Upper lobe of left lung (tissue), 4 donors: ENCODE measurements around the gene CBL.

Source experiments
- EP300 ChIP-seq, 4 donors: sonication (generic); formaldehyde crosslinking; IDR thresholded peaks; one replicate each; pipeline ENCODE4 v1.5.1; 2017; ENCODE audit warnings: antibody characterized with exemption in 4 of 4, control low read depth in 2 of 4
- POLR2A ChIP-seq, 4 donors: fragments of 450-650 bp; IDR thresholded peaks; one replicate each; pipeline ENCODE4 v1.5.1; 2016 to 2017; ENCODE audit warnings: antibody characterized with exemption in 4 of 4, mild to moderate bottlenecking in 2 of 4
- POLR2AphosphoS5 ChIP-seq, 2 donors: sonication (generic); formaldehyde crosslinking; IDR thresholded peaks; one replicate each; pipeline ENCODE4 v1.5.1; 2017; ENCODE audit warnings: antibody characterized with exemption in 2 of 2
- TF ChIP-seq, protein P1 (sequence below), 6 experiments: fragments of 450-650 bp in 4 of 6; fragments of 200-600 bp in 2 of 6; sonication (generic) in 2 of 6; IDR thresholded peaks; one replicate each; pipeline ENCODE4 v1.5.1; 2016 to 2019; ENCODE audit warnings: antibody characterized with exemption in 6 of 6

DNA sequence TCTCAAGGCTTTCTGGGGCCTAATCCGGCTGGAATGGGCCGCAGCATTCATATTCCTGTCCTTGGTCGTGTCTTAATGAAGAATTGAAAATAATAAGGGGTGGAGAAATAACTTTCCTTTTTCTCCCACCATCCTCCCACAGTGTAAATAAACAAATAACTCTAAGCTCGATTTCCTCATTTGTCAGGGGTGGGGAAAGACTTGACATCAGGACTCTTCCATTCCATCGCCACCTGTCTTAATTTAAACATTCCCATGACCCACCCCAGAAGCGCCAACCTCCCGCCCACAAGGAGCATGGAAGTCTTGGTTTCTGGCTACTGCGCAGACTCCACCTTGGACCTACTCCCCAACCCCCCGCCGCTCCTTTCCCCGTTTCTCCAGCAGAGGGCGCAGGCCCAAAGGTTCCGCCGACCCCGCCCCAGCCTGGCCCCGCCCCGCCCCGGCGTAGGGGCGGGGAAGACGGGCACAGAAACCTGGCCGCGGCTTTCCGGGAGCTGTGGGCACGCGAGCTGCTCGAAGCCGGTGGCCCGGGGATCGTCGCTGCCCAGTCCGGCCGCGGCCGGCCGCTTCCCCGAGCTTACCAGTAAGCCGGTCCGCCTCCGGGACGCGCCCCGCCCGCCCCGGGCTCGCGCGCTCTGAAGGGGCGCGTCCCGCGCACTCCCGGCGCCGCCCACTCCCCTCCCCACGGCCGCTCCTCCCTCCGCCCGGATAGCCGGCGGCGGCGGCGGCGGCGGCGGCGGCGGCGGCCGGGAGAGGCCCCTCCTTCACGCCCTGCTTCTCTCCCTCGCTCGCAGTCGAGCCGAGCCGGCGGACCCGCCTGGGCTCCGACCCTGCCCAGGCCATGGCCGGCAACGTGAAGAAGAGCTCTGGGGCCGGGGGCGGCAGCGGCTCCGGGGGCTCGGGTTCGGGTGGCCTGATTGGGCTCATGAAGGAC is at the start of gene CBL:
- TF ChIP-seq, protein P1, sequence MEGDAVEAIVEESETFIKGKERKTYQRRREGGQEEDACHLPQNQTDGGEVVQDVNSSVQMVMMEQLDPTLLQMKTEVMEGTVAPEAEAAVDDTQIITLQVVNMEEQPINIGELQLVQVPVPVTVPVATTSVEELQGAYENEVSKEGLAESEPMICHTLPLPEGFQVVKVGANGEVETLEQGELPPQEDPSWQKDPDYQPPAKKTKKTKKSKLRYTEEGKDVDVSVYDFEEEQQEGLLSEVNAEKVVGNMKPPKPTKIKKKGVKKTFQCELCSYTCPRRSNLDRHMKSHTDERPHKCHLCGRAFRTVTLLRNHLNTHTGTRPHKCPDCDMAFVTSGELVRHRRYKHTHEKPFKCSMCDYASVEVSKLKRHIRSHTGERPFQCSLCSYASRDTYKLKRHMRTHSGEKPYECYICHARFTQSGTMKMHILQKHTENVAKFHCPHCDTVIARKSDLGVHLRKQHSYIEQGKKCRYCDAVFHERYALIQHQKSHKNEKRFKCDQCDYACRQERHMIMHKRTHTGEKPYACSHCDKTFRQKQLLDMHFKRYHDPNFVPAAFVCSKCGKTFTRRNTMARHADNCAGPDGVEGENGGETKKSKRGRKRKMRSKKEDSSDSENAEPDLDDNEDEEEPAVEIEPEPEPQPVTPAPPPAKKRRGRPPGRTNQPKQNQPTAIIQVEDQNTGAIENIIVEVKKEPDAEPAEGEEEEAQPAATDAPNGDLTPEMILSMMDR (IDR thresholded peaks at IDR 0.05): peak; percentile 80 to 98 (median 88)
- TF ChIP-seq EP300 (IDR thresholded peaks at IDR 0.05) (no peak), POLR2A (IDR thresholded peaks at IDR 0.05) (peak in 3 of 4 donors; percentile 42 to 78 (median 49)), POLR2AphosphoS5 (IDR thresholded peaks at IDR 0.05) (peak; percentile 18 to 43)
